Fibroblast of lung (primary cell): Measurements from ENCODE around the gene GAA. TPM values are rescaled to one million over a fixed set of nuclear protein-coding genes. Genes with fewer than 3 reads are reported as not detected.

Experiments used
- DNase-seq, 2 donors: peaks; one replicate each; pipeline versions ENCODE4 v3.0.0 to v3.0.0-alpha.2; 2010; ENCODE audit warnings: low read depth in 2 of 2
- H2AFZ ChIP-seq: 2 replicates; pipeline ENCODE4 v1.5.1; 2012; ENCODE audit warnings: low read length, control low read depth, inconsistent platforms
- H3K27ac ChIP-seq: 2 replicates; pipeline ENCODE4 v1.5.1; 2011; ENCODE audit warnings: low read length, control low read depth; ENCODE audit not compliant: insufficient read depth
- H3K27me3 ChIP-seq: 2 replicates; pipeline ENCODE4 v1.5.1; 2011; ENCODE audit warnings: mild to moderate bottlenecking, low read length; ENCODE audit not compliant: control insufficient read depth, insufficient read depth
- H3K36me3 ChIP-seq: 2 replicates; pipeline ENCODE4 v1.5.1; 2011; ENCODE audit warnings: low read length; ENCODE audit not compliant: control insufficient read depth, insufficient read depth
- H3K4me1 ChIP-seq: 2 replicates; pipeline ENCODE4 v1.5.1; 2011; ENCODE audit warnings: low read length; ENCODE audit not compliant: control insufficient read depth, insufficient read depth; ENCODE audit errors: extremely low read depth
- H3K4me2 ChIP-seq: 2 replicates; pipeline ENCODE4 v1.5.1; 2011; ENCODE audit warnings: low read length, control low read depth; ENCODE audit not compliant: insufficient read depth; ENCODE audit errors: extremely low read depth
- H3K4me3 ChIP-seq, 4 experiments: fragments of 200-600 bp in 1 of 4; sonication (generic) in 1 of 4; replicated peaks in 1 of 4; 2 replicates each; pipeline ENCODE4 v1.5.1; 2011 to 2016; ENCODE audit warnings: low read length in 4 of 4, low read depth in 3 of 4, mild to moderate bottlenecking in 3 of 4, control low read depth in 2 of 4, inconsistent platforms in 1 of 4, mixed read lengths in 1 of 4; ENCODE audit not compliant: insufficient read depth in 1 of 4; ENCODE audit errors: control extremely low read depth in 1 of 4
- H3K79me2 ChIP-seq: 2 replicates; pipeline ENCODE4 v1.5.1; 2012; ENCODE audit warnings: mild to moderate bottlenecking, low read length, inconsistent platforms; ENCODE audit not compliant: control insufficient read depth, insufficient read depth
- H3K9ac ChIP-seq: 2 replicates; pipeline ENCODE4 v1.5.1; 2011; ENCODE audit warnings: mild to moderate bottlenecking, low read length, control low read depth; ENCODE audit not compliant: insufficient read depth
- H3K9me3 ChIP-seq: 2 replicates; pipeline ENCODE4 v1.5.1; 2012; ENCODE audit warnings: low read depth, low read length; ENCODE audit not compliant: control insufficient read depth, insufficient read depth
- H4K20me1 ChIP-seq: 2 replicates; pipeline ENCODE4 v1.5.1; 2011; ENCODE audit warnings: low read length; ENCODE audit not compliant: control insufficient read depth, insufficient read depth; ENCODE audit errors: extremely low read depth
- CTCF ChIP-seq, 2 donors: IDR thresholded peaks in 1 of 2; conservative IDR thresholded peaks in 1 of 2; 1 replicate in 1 of 2; 2 replicates in 1 of 2; pipeline ENCODE4 v1.5.1; 2011 to 2012; ENCODE audit warnings: low read length in 2 of 2, control low read depth in 1 of 2, inconsistent platforms in 1 of 2, low read depth in 1 of 2, mild to moderate bottlenecking in 1 of 2
- EZH2 ChIP-seq: IDR thresholded peaks from 2 replicates; pipeline ENCODE4 v1.5.1; 2012; ENCODE audit warnings: low read length, control low read depth, mild to moderate bottlenecking; ENCODE audit errors: missing control alignments
- polyA plus RNA-seq, 2 donors: library from polyadenylated mRNA; depleted of rRNA in 1 of 2; stranded (reverse) in 1 of 2; unstranded in 1 of 2; fragments of >200 nt; gene quantifications; 2 replicates each; pipeline ENCODE4 v1.2.1, GENCODE V29; 2011 to 2012; ENCODE audit warnings: missing spikeins in 1 of 2
- total RNA-seq: library from RNA; depleted of rRNA; stranded (reverse); fragments of >200 nt; gene quantifications from 2 replicates; pipeline ENCODE4 v1.2.1, GENCODE V29; 2014

GAA gene
- total and polyA plus RNA-seq, 2 donors (not counting 1 experiment from before 2014, with no cell fraction given) = 6.4 to 25.6 TPM

- Histone ChIP-seq H3K4me3 (peak overlapping the region in 3 of 4 experiments; percentile 25 to 54 (median 39)), H3K79me2 (no peaks in the 10 kb centered on the region), H3K27ac (peak overlapping the region; percentile 72), H4K20me1 (no peaks in the 10 kb centered on the region), H3K4me2 (peak overlapping the region; percentile 88), H3K4me1 (peaks cover 19% of the 10 kb centered on the region), H3K27me3 (no peaks in the 10 kb centered on the region), H3K9ac (peak overlapping the region; percentile 61), H3K36me3 (no peaks in the 10 kb centered on the region), H2AFZ (peak overlapping the region; percentile 58), H3K9me3 (no peaks in the 10 kb centered on the region)
- DNase-seq = no peak
- no peak for TF ChIP-seq EZH2
- TF ChIP-seq CTCF (conservative IDR thresholded peaks at IDR 0.05 in 1 of 2, IDR thresholded peaks at IDR 0.05 in 1 of 2; ENCODE audit: low read depth in 1 of 2, low read length in 2 of 2) = no peak
Observed at GRCh38 chr17:80070375-80071115, 30.8 kb upstream of the GAA start.

- TF ChIP-seq EZH2 (no peak), CTCF (conservative IDR thresholded peaks at IDR 0.05 in 1 of 2, IDR thresholded peaks at IDR 0.05 in 1 of 2; ENCODE audit: low read depth in 1 of 2, low read length in 2 of 2) (no peak)
- Histone ChIP-seq H3K4me1 (peaks cover 19% of the 10 kb centered on the region), H3K4me3 (peak overlapping the region in 3 of 4 experiments; percentile 25 to 54 (median 39)), H3K9me3 (no peaks in the 10 kb centered on the region), H3K9ac (peak overlapping the region; percentile 61), H3K36me3 (no peaks in the 10 kb centered on the region), H2AFZ (peak overlapping the region; percentile 58), H3K27me3 (no peaks in the 10 kb centered on the region), H3K4me2 (peak overlapping the region; percentile 88), H4K20me1 (no peaks in the 10 kb centered on the region), H3K27ac (peak overlapping the region; percentile 72), H3K79me2 (no peaks in the 10 kb centered on the region)
- peak; percentile 56 to 65 for DNase-seq
Observed at GRCh38 chr17:80071116-80071841, 30.1 kb upstream of the GAA start.

- H3K4me2 ChIP-seq = no peak overlapping the region
- no peak for DNase-seq
Observed at GRCh38 chr17:80072410-80072809, 29.0 kb upstream of the GAA start.

More at GRCh38 chr17:80072410-80072809, 29.0 kb upstream of the GAA start:
- Histone ChIP-seq H4K20me1 (no peaks in the 10 kb centered on the region), H3K79me2 (no peaks in the 10 kb centered on the region), H3K36me3 (no peaks in the 10 kb centered on the region), H3K27me3 (no peaks in the 10 kb centered on the region), H3K9ac (no peak overlapping the region), H3K4me1 (peaks cover 19% of the 10 kb centered on the region), H3K27ac (no peak overlapping the region), H3K9me3 (no peaks in the 10 kb centered on the region), H3K4me3 (no peak overlapping the region), H2AFZ (no peak overlapping the region)
- TF ChIP-seq EZH2 = no peak
- no peak for TF ChIP-seq CTCF (conservative IDR thresholded peaks at IDR 0.05 in 1 of 2, IDR thresholded peaks at IDR 0.05 in 1 of 2; ENCODE audit: low read depth in 1 of 2, low read length in 2 of 2)
